Neutrophil (primary cell): ENCODE data around the gene OXSR1.
"Not testable (repeated sequence)": the region's sequence is repeated elsewhere in the genome, so short reads cannot be mapped to it uniquely, and the experiment has no call there.

Source experiments
- H3K27ac ChIP-seq: fragments of 200-600 bp; sonication (generic); 2 replicates; pipeline ENCODE4 v1.5.1; 2016; ENCODE audit warnings: mild to moderate bottlenecking, moderate library complexity
- H3K27me3 ChIP-seq: fragments of 200-600 bp; sonication (generic); 2 replicates; pipeline ENCODE4 v1.6.0; 2016; ENCODE audit warnings: mild to moderate bottlenecking
- H3K36me3 ChIP-seq: fragments of 200-600 bp; sonication (generic); 2 replicates; pipeline ENCODE4 v1.5.1; 2017
- H3K4me1 ChIP-seq, 2 experiments: fragments of 200-600 bp in 1 of 2; sonication (generic) in 1 of 2; 1 replicate in 1 of 2; 2 replicates in 1 of 2; pipeline versions ENCODE4 v1.5.1 to v1.6.1; 2013 to 2016; ENCODE audit warnings: low read depth in 1 of 2, low read length in 1 of 2, mild to moderate bottlenecking in 1 of 2, moderate library complexity in 1 of 2; ENCODE audit not compliant: control insufficient read depth in 1 of 2, insufficient read depth in 1 of 2
- H3K4me3 ChIP-seq, 2 experiments: fragments of 200-600 bp in 1 of 2; sonication (generic) in 1 of 2; 1 replicate in 1 of 2; 2 replicates in 1 of 2; pipeline ENCODE4 v1.5.1; 2013 to 2016; ENCODE audit warnings: low read depth in 1 of 2, low read length in 1 of 2, mild to moderate bottlenecking in 1 of 2, moderate library complexity in 1 of 2
- H3K9me3 ChIP-seq: fragments of 200-600 bp; sonication (generic); 2 replicates; pipeline ENCODE4 v1.5.1; 2016
- TF ChIP-seq, protein P1 (sequence below): fragments of 200-600 bp; sonication (generic); IDR thresholded peaks from 2 replicates; pipeline ENCODE4 v1.5.1; 2016; ENCODE audit warnings: antibody characterized with exemption

The OXSR1 gene

DNA sequence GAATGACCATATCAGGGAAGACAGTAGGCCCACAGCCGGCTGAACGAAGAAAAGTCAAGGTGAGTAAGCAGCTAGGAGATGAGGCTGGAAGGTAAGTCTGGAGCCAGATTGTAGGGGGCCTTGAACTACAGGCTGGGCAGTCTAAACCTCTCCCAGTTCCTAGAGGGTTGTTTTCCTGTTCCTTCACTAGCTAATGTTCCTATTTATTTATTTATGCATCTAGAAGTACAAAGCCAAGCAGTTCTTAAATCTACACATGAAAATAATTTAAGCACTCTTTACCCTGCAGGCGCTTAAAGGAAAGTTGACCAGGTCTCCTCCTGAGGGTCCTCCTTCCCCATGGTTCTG lies 32.2 kb upstream of the OXSR1 start:
- H3K9me3 ChIP-seq: no peaks in the 10 kb centered on the region
- H3K36me3 ChIP-seq: peaks cover 73% of the 10 kb centered on the region
- peak overlapping the region; percentile 39 for H3K27ac ChIP-seq
- no peak overlapping the region for H3K4me3 ChIP-seq
- no peaks in the 10 kb centered on the region for H3K27me3 ChIP-seq
- TF ChIP-seq, protein P1, sequence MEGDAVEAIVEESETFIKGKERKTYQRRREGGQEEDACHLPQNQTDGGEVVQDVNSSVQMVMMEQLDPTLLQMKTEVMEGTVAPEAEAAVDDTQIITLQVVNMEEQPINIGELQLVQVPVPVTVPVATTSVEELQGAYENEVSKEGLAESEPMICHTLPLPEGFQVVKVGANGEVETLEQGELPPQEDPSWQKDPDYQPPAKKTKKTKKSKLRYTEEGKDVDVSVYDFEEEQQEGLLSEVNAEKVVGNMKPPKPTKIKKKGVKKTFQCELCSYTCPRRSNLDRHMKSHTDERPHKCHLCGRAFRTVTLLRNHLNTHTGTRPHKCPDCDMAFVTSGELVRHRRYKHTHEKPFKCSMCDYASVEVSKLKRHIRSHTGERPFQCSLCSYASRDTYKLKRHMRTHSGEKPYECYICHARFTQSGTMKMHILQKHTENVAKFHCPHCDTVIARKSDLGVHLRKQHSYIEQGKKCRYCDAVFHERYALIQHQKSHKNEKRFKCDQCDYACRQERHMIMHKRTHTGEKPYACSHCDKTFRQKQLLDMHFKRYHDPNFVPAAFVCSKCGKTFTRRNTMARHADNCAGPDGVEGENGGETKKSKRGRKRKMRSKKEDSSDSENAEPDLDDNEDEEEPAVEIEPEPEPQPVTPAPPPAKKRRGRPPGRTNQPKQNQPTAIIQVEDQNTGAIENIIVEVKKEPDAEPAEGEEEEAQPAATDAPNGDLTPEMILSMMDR: no peak
- H3K4me1 ChIP-seq: peaks cover 47 to 54% of the 10 kb centered on the region in 2 experiments

DNA sequence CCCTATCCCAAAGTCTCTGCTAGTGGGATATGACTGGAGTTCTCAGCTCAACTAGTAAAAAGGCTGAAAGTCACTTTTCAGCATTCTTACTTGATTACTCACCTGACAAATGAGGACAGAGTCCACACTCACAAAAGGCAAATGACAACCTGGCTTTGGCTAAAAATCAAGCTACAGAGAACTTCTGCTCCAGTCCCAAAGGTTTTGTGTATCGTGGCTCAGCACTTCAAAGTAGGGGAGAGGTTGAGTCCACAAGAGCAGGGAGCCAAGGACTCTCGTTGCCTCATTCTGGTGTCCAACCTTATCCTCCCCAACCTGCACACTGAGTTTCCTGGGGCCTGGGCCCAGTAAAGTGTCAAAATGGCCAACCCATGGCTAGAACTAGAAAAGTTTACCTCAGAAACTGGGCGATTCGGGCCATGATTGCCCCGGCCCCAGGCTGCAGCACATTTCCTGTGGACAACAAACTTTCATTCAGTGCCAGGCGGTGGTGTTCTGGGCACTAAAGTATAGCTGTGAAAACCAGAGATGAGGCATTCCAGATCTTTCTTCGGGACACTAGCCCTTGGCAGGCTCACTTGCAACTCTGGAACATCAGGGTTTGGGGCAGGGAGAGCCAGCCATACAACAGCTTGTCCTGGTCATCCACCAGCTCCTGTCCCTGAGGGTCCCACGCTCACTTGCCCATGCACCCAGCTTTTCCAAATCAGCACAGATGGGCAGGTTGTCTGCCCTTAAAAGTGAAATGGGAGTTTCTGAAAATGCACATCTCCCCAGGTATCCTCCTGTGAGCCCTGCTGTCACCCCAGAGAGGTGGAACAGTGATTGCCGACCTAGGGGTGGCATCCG lies 31.6 kb upstream of the OXSR1 start:
- TF ChIP-seq, protein P1: no peak
- Histone ChIP-seq H3K9me3 (no peaks in the 10 kb centered on the region), H3K36me3 (peaks cover 67% of the 10 kb centered on the region), H3K27ac (peak overlapping the region; percentile 39), H3K27me3 (no peaks in the 10 kb centered on the region), H3K4me1 (peaks cover 47 to 55% of the 10 kb centered on the region in 2 experiments), H3K4me3 (no peak overlapping the region)

DNA sequence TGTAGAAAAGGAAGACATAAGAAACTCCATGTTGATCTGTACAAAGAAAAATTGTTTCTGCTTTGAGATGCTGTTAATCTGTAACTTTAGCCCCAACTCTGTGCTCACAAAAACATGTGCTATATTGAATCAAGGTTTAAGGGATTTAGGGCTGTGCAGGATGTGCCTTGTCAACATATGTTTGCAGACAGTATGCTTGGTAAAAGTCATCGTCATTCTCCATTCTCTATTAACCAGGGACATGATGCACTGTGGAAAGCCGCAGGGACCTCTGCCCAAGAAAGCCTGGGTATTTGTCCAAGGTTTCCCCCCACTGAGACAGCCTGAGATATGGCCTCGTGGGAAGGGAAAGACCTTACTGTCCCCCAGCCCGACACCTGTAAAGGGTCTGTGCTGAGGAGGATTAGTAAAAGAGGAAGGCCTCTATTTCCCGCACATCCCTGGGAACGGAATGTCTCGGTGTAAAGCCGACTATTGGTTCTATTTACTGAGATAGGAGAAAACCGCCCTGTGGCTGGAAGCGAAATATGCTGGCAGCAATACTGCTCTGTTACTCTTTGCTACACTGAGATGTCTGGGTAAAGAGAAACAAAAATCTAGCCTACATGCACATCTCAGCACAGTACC lies 30.7 kb upstream of the OXSR1 start:
- H3K4me1 ChIP-seq: peaks cover 48 to 62% of the 10 kb centered on the region in 2 experiments
- H3K27me3 ChIP-seq, H3K9me3 ChIP-seq: not testable (repeated sequence)
- H3K27ac ChIP-seq: peak overlapping the region; percentile 94
- H3K36me3 ChIP-seq: peaks cover 58% of the 10 kb centered on the region
- peak overlapping the region in 1 of 2 experiments; percentile 97 for H3K4me3 ChIP-seq

DNA sequence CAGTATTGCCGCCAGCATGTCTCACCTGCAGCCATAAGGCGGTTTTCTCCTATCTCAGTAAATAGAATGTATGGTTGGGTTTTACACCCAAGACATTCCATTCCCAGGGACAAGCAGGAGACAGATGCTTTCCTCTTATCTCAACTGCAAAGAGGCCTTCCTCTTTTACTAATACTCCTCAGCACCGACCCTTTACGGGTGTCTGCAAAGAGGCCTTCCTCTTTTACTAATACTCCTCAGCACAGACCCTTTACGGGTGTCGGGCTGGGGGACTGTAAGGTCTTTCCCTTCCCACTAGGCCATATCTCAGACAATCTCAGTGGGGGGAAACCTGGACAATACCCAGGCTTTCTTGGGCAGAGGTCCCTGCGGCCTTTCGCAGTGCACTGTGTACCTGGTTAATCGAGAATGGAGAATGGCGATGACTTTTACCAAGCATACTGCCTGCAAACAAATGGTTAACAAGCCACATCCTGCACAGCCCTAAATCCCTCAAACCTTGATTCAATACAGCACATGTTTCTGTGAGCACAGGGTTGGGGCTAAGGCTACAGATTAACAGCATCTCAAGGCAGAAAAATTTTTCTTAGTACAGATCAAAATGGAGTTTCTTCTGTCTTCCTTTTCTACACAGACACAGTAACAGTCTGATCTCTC lies 29.6 kb upstream of the OXSR1 start:
- peak overlapping the region; percentile 94 for H3K27ac ChIP-seq
- H3K27me3 ChIP-seq, H3K9me3 ChIP-seq: not testable (repeated sequence)
- H3K36me3 ChIP-seq: peaks cover 54% of the 10 kb centered on the region
- peak overlapping the region; percentile 88 to 97 for H3K4me3 ChIP-seq
- H3K4me1 ChIP-seq: peaks cover 59 to 73% of the 10 kb centered on the region in 2 experiments

DNA sequence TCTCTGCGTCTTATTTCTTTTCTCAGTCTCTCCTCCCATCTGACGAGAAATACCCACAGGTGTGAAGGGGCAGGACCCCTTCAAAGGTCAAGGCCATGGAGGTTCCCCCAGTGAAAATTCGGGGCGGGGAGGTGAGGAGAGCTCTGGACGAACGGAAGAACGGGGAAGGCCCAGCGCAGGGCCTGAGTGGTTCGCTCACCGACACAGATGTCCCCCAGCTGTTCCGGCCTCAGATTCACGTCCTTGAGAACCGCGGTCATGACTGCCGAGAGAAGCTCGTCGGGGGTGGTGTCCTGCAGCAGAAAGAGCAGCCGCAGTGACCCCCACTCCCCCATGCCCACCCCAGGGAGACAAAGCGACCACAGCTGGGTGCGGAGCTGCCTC lies 29.0 kb upstream of the OXSR1 start:
- Histone ChIP-seq H3K27ac (peak overlapping the region; percentile 94), H3K36me3 (peaks cover 54% of the 10 kb centered on the region), H3K4me1 (peaks cover 66 to 80% of the 10 kb centered on the region in 2 experiments), H3K4me3 (peak overlapping the region; percentile 88 to 97), H3K27me3 (no peaks in the 10 kb centered on the region), H3K9me3 (no peaks in the 10 kb centered on the region)
- TF ChIP-seq, protein P1: no peak

DNA sequence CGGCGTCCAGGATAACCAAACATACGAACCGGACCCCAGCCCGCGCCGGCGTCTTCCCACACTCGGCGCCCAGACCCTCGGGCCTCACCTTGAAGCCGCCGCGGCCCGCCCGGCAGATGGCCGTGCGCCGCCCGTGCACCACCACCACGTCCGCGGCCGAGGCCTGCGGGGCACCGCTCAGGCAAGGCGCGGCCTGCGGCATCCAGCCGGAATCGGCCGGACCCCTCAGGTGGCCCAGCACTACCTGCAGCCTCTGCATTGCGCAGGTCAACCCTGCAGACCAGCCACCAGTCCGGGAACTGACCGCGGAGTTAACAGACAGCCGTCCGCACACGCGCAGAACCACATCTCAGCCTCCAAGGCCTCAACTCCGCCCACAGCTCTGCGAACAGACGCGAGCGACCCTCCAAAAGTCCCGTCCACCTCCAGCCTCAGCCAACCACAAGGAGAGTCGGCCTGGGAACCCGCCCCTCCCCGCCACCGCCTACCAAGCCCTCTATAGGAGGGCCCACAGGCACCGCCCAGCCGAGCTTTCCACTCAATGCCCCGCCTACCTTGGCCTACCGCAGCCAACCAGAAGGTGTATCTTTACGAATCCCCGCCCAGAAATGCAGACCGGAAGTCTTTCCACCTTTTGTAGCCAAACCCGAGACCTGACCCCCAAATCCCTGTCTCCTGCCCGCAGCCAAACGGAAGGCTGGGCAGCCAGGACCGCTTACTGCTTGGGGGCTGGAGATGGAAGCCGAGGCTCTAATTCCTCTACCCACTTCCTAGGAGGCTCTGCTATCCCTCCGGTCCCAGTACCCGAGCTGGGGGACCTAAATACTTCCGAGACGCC lies 28.3 kb upstream of the OXSR1 start, which contains the start of gene ACAA1:
Gene ACAA1 (minus strand): TSS at position 351 of the 838 bp plus-strand sequence. CDS start 92 bp downstream, at position 259.
- Histone ChIP-seq H3K4me1 (peaks cover 72 to 81% of the 10 kb centered on the region in 2 experiments), H3K4me3 (peak within 1 kb of the TSS; percentile 88 to 97), H3K27ac (peak within 1 kb of the TSS; percentile 94), H3K27me3 (no peaks in the 10 kb centered on the region), H3K9me3 (no peaks in the 10 kb centered on the region), H3K36me3 (peaks cover 54% of the 10 kb centered on the region)
- TF ChIP-seq, protein P1: peak; percentile 41
